ENCODE measurements around the gene GRK4. TPM values are rescaled to one million over a fixed set of nuclear protein-coding genes. Genes with fewer than 3 reads are reported as not detected.

GRK4 gene
- total RNA-seq, 4 donors from 2014 or later, result 7.6 to 10.8 (median 9.1) TPM

GRCh38 chr4:3073158-3074077 lies 110.0 kb downstream of the GRK4 start:
- DNase-seq, result peak in 1 of 2 donors; percentile 7
- H3K4me3 ChIP-seq (replicated peaks in 1 of 3), result peak overlapping the region; percentile 59 to 71 (median 60)
- peak overlapping the region in 2 of 3 donors; percentile 39 for H3K27ac ChIP-seq
- peaks cover 19 to 31% of the 10 kb centered on the region in 2 donors for H3K4me1 ChIP-seq
- no peaks in the 10 kb centered on the region for H3K9me3 ChIP-seq
- TF ChIP-seq CTCF (IDR thresholded peaks at IDR 0.05) (no peak), POLR2A (IDR thresholded peaks at IDR 0.05) (peak in 1 of 2 donors; percentile 34)
- no peaks in the 10 kb centered on the region for H3K36me3 ChIP-seq
- intact Hi-C loops (cut with DNase I), result loop anchor here (5.0 kb wide), 1 partner anchor 219 kb away; the partner anchor contains the start of gene RGS12
- 19% methylated on average over 15 of the region's 54 CpGs; no CpG with 5 or more reads in 1 of the 2 donors for WGBS, 2 donors
- no peaks in the 10 kb centered on the region for H3K27me3 ChIP-seq

GRCh38 chr4:3074078-3074845 lies 110.9 kb downstream of the GRK4 start, which contains the start of the genes HTT and HTT-AS:
Gene HTT (plus strand): TSS chr4:3074681. CDS start chr4:3074826, 145 bp downstream.
Gene HTT-AS (minus strand): TSS chr4:3074538.
- no peaks in the 10 kb centered on the region for H3K36me3 ChIP-seq
- no peaks in the 10 kb centered on the region for H3K9me3 ChIP-seq
- intact Hi-C loops (cut with DNase I), result loop anchor here (5.0 kb wide), 1 partner anchor 218 kb away; the partner anchor contains the start of gene RGS12
- H3K4me1 ChIP-seq, result peaks cover 19 to 37% of the 10 kb centered on the region in 2 donors
- WGBS, 2 donors, result 3% methylated on average over 14 of the region's 81 CpGs; no CpG with 5 or more reads in 1 of the 2 donors
- TF ChIP-seq CTCF (IDR thresholded peaks at IDR 0.05), result peak in 1 of 6 experiments; percentile 26
- peak; percentile 70 to 80 for TF ChIP-seq POLR2A (IDR thresholded peaks at IDR 0.05)
- peak within 1 kb of the TSS; percentile 79 to 92 (median 86) for H3K27ac ChIP-seq
- peak; percentile 96 to 97 for DNase-seq
- no peaks in the 10 kb centered on the region for H3K27me3 ChIP-seq
- peak within 1 kb of the TSS; percentile 71 to 79 (median 75) for H3K4me3 ChIP-seq (replicated peaks in 1 of 3)

GRCh38 chr4:3074846-3075651 lies 111.7 kb downstream of the GRK4 start:
- TF ChIP-seq CTCF (IDR thresholded peaks at IDR 0.05) (no peak), POLR2A (IDR thresholded peaks at IDR 0.05) (peak in 1 of 2 donors; percentile 58)
- 0% methylated on average over 28 of the region's 60 CpGs for WGBS, 2 donors
- Histone ChIP-seq H3K9me3 (no peaks in the 10 kb centered on the region), H3K27ac (peak overlapping the region; percentile 79 to 92 (median 86)), H3K36me3 (no peaks in the 10 kb centered on the region), H3K4me3 (replicated peaks in 1 of 3) (peak overlapping the region; percentile 71 to 79 (median 75)), H3K27me3 (no peaks in the 10 kb centered on the region), H3K4me1 (peaks cover 19 to 37% of the 10 kb centered on the region in 2 donors)
- peak; percentile 58 to 76 for DNase-seq
- intact Hi-C loops (cut with DNase I), result loop anchor here (5.0 kb wide), 1 partner anchor 217 kb away; the partner anchor contains the start of gene RGS12

GRCh38 chr4:3075652-3075981 lies 112.2 kb downstream of the GRK4 start:
- intact Hi-C loops (cut with DNase I), result no loop called here
- Histone ChIP-seq H3K36me3 (no peaks in the 10 kb centered on the region), H3K4me3 (replicated peaks in 1 of 3) (peak overlapping the region in 1 of 3 donors; percentile 71), H3K4me1 (peaks cover 19 to 37% of the 10 kb centered on the region in 2 donors), H3K9me3 (no peaks in the 10 kb centered on the region), H3K27me3 (no peaks in the 10 kb centered on the region), H3K27ac (peak overlapping the region in 2 of 3 donors; percentile 79 to 86)
- 0 to 1% methylated on average over 7 to 8 of the region's 8 CpGs for WGBS, 2 donors
- DNase-seq, result no peak
- TF ChIP-seq CTCF (IDR thresholded peaks at IDR 0.05), result no peak
- TF ChIP-seq POLR2A (IDR thresholded peaks at IDR 0.05), result no peak
